Nephron (organoid): Measurements from ENCODE around the gene RPL5.

Experiments
- H3K27ac Mint-ChIP-seq, 3 experiments: 2 replicates each; pipeline ENCODE4 v1.8.0; 2020; ENCODE audit warnings: mixed read lengths in 3 of 3, mild to moderate bottlenecking in 2 of 3, moderate library complexity in 1 of 3
- H3K27me3 Mint-ChIP-seq: 2 replicates; pipeline ENCODE4 v1.8.0; 2021; ENCODE audit warnings: low read depth, mild to moderate bottlenecking, moderate library complexity, mixed read lengths
- H3K36me3 Mint-ChIP-seq: 2 replicates; pipeline ENCODE4 v1.8.0; 2020; ENCODE audit warnings: low read depth, mixed read lengths
- H3K4me1 Mint-ChIP-seq: 2 replicates; pipeline ENCODE4 v1.8.0; 2020; ENCODE audit warnings: mixed read lengths
- H3K4me3 Mint-ChIP-seq, 3 experiments: 2 replicates each; pipeline ENCODE4 v1.8.0; 2020; ENCODE audit warnings: mild to moderate bottlenecking in 3 of 3, mixed read lengths in 3 of 3, moderate library complexity in 2 of 3
- H3K9me3 Mint-ChIP-seq: 2 replicates; pipeline ENCODE4 v1.8.0; 2020; ENCODE audit warnings: mixed read lengths
- TF ChIP-seq, protein P1 (sequence below), 3 experiments: fragments of 200-600 bp; sonication (generic); IDR thresholded peaks; one replicate each; pipeline ENCODE4 v1.5.0; 2021; ENCODE audit warnings: antibody characterized with exemption in 3 of 3; ENCODE audit not compliant: unreplicated experiment in 3 of 3

RPL5 gene

DNA sequence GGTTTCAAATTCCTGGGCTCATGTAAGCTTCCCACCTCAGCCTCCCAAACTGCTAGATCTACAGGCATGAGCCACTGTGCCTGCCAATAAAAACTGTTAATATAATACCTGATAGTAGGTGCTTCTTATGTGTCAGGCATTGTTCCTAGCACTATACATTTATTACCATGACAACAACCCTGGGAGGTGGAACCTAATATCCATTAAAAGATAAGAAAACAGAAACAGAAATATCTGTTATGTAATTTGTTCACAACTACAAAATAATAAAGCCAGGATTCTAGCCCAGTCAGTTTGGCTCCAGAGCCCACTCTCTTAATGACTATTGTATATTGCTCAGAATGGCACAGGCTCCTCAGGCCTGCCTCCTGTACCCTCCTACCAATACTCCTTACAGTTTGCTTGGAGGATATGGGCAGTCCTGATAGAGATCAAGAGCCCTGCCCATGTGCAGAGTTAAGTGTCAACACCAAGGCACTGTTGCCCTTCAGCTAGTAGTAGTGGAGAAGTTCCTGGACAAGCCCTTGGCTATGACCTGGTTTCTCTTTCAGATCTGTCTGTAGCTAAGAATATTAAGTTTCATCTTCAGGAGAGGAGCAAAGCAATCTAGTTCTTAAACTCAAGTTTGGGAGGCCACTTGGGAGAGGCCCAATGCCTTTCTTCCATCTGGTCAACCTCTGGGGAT, 22.4 kb downstream of the RPL5 start:
- Mint-ChIP-seq H3K4me3 (no peak overlapping the region), H3K27me3 (no peaks in the 10 kb centered on the region), H3K9me3 (peaks cover 2% of the 10 kb centered on the region), H3K4me1 (peaks cover 9% of the 10 kb centered on the region), H3K36me3 (no peaks in the 10 kb centered on the region), H3K27ac (no peak overlapping the region)
- TF ChIP-seq, protein P1, sequence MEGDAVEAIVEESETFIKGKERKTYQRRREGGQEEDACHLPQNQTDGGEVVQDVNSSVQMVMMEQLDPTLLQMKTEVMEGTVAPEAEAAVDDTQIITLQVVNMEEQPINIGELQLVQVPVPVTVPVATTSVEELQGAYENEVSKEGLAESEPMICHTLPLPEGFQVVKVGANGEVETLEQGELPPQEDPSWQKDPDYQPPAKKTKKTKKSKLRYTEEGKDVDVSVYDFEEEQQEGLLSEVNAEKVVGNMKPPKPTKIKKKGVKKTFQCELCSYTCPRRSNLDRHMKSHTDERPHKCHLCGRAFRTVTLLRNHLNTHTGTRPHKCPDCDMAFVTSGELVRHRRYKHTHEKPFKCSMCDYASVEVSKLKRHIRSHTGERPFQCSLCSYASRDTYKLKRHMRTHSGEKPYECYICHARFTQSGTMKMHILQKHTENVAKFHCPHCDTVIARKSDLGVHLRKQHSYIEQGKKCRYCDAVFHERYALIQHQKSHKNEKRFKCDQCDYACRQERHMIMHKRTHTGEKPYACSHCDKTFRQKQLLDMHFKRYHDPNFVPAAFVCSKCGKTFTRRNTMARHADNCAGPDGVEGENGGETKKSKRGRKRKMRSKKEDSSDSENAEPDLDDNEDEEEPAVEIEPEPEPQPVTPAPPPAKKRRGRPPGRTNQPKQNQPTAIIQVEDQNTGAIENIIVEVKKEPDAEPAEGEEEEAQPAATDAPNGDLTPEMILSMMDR (IDR thresholded peaks at IDR 0.05; ENCODE audit: unreplicated experiment in 3 of 3): no peak

DNA sequence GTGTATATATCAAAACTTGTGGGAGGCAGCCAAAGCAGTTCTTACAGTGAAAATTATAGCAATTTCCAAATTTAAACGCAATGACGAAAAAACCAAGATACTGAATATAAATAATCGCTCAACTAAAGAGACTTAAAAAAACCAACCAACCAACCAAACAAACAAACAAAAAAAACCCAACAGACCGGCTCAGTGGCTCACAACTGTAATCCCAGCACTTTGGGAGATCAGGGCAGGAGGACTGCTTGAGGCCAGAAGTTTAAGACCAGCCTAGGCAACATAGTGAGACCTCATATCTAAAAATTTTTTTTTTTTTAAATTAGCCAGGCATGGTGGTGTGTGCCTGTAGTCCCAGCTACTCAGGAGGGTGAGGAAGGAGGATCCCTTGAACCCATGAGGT, 23.4 kb downstream of the RPL5 start:
- H3K27ac Mint-ChIP-seq: no peak overlapping the region

DNA sequence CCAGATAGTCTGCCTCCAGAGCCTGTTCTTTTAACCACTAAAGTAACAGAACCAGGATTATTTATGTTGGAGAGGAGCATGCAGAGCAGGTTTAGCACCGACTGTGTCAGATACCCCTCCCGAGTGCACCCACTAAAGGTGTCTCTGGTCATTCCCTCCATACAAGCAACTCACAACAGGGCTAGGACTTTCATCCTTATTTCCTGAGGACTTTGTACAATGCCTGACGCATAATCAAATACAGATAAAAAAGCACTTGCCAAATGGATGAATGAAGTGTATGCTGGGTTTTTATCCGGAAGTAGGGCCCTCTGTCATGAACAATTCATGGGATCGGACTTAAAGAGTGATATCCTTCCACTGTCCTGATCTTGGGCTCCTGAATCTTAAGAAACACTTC, 26.0 kb downstream of the RPL5 start:
- TF ChIP-seq, protein P1 (IDR thresholded peaks at IDR 0.05; ENCODE audit: unreplicated experiment in 3 of 3): no peak

More for the DNA sequence above, 23.4 kb downstream of the RPL5 start:
- Mint-ChIP-seq H3K4me1 (peaks cover 11% of the 10 kb centered on the region), H3K9me3 (peaks cover 2% of the 10 kb centered on the region), H3K36me3 (no peaks in the 10 kb centered on the region), H3K4me3 (no peak overlapping the region), H3K27me3 (no peaks in the 10 kb centered on the region)
- TF ChIP-seq, protein P1 (IDR thresholded peaks at IDR 0.05; ENCODE audit: unreplicated experiment in 3 of 3): no peak

DNA sequence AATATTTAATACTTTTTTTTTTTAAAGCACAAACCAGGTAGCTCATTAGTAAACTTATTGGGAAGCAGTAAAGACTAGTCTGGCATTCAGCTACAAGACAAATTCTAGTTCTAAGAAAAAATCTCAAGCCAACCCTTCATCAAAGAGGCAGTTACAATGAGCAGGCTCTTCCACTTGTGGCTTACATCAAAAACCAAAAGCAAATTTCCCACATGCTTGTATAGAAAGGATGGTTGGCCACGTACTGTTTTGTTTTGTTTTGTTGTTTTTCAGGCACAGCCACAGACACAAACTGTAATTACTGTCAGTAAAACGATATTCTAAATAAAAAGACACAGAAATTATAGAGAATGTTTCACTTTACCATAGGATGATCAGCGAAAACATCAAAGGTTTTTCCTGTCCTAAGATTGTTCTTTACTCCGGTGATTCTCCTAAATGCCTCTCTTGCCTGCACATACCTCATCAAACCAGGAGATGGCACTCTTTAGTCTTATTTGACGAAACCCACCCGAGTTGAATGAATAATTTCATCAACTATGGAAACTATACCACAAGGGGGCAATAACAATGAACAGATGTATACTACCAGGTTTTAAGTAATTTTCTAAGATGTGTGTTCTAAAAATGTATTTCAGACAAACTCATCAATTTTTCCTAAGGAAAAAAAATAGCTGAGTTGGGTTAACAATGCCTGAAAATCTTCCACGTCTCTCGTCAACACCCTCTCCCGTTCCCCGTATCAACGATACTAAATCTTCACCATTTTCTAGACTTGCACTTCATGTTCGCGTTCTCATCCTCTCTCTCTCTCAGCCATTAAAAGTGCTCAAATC, 26.9 kb downstream of the RPL5 start:
- H3K4me3 Mint-ChIP-seq: peak overlapping the region in 2 of 3 experiments; percentile 24 to 29
- H3K27me3 Mint-ChIP-seq: no peaks in the 10 kb centered on the region
- peaks cover 7% of the 10 kb centered on the region for H3K4me1 Mint-ChIP-seq
- H3K9me3 Mint-ChIP-seq: peaks cover 2% of the 10 kb centered on the region
- TF ChIP-seq, protein P1 (IDR thresholded peaks at IDR 0.05; ENCODE audit: unreplicated experiment in 3 of 3): peak; percentile 94 to 99 (median 94)
- no peaks in the 10 kb centered on the region for H3K36me3 Mint-ChIP-seq
- H3K27ac Mint-ChIP-seq: no peak overlapping the region

More for the DNA sequence above, 26.0 kb downstream of the RPL5 start:
- Mint-ChIP-seq H3K36me3 (no peaks in the 10 kb centered on the region), H3K4me1 (peaks cover 7% of the 10 kb centered on the region), H3K27me3 (no peaks in the 10 kb centered on the region), H3K9me3 (peaks cover 2% of the 10 kb centered on the region), H3K27ac (no peak overlapping the region), H3K4me3 (no peak overlapping the region)

DNA sequence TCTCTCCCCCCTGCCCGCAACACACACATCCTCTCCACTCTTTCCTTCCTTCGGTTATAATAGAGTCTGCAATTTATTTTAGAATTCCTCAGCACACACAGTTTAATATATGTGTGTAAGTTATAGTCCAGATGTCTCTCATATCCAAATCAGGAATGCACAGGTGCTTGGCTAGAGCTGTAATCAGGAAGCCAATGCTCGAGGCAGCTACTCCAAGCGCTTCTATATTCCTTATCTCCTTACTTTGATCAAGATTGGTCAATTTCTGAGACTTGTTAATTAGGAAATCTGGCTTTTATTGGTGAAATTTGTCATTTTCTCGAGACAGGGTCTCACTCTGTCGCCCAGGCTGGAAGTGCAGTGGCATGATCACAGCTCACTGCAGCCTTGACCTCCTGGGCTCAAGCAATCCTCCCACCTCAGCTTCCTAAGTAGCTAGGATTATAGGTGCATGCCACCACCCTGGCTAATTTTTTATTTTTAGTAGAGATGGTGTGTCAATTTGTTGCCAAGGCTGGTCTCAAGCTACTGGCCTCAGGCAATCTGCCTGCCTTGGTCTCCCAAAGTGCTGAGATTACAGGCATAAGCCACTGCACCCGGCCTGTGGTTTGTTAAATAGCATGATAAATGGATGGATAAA, 27.7 kb downstream of the RPL5 start:
- no peaks in the 10 kb centered on the region for H3K9me3 Mint-ChIP-seq
- H3K27me3 Mint-ChIP-seq: no peaks in the 10 kb centered on the region
- H3K4me1 Mint-ChIP-seq: peaks cover 7% of the 10 kb centered on the region
- peak overlapping the region in 2 of 3 experiments; percentile 24 to 29 for H3K4me3 Mint-ChIP-seq
- no peak overlapping the region for H3K27ac Mint-ChIP-seq
- TF ChIP-seq, protein P1 (IDR thresholded peaks at IDR 0.05; ENCODE audit: unreplicated experiment in 3 of 3): no peak
- no peaks in the 10 kb centered on the region for H3K36me3 Mint-ChIP-seq
